Fibroblast of lung (primary cell): Measurements from ENCODE around the gene MRGPRE.

Experiments
- CTCF ChIP-seq, 2 donors: IDR thresholded peaks in 1 of 2; conservative IDR thresholded peaks in 1 of 2; 1 replicate in 1 of 2; 2 replicates in 1 of 2; pipeline ENCODE4 v1.5.1; 2011 to 2012; ENCODE audit warnings: low read length in 2 of 2, control low read depth in 1 of 2, inconsistent platforms in 1 of 2, low read depth in 1 of 2, mild to moderate bottlenecking in 1 of 2
- EZH2 ChIP-seq: IDR thresholded peaks from 2 replicates; pipeline ENCODE4 v1.5.1; 2012; ENCODE audit warnings: low read length, control low read depth, mild to moderate bottlenecking; ENCODE audit errors: missing control alignments

- TF ChIP-seq CTCF (conservative IDR thresholded peaks at IDR 0.05 in 1 of 2, IDR thresholded peaks at IDR 0.05 in 1 of 2; ENCODE audit: low read depth in 1 of 2, low read length in 2 of 2) (no peak), EZH2 (no peak)
These were observed 12.9 kb upstream of the MRGPRE start for GRCh38 chr11:3245071-3245470.
